ENCODE data around the gene MMAB.

- no peak for TF ChIP-seq CTCF (IDR thresholded peaks at IDR 0.05)
- TF ChIP-seq POLR2A (IDR thresholded peaks at IDR 0.05), result no peak
- TF ChIP-seq EP300 (IDR thresholded peaks at IDR 0.05), result no peak
These were observed 23.0 kb downstream of the MMAB start for GRCh38 chr12:109550281-109550680.

Data from tibial nerve (tissue), 4 donors.